Coronary artery (tissue), 2 donors: ENCODE data around the gene MGLL.
A peak's percentile ranks its signal among the peaks of the same experiment; 100 is the strongest.

Experiments
- DNase-seq: peaks from one replicate; pipeline ENCODE4 v3.0.0-alpha.2; 2017; ENCODE audit warnings: low spot score
- H3K27ac ChIP-seq, 2 donors: fragments of 200-600 bp; sonication (generic); one replicate each; pipeline ENCODE4 v1.5.1; 2016 to 2019
- H3K4me3 ChIP-seq: fragments of 200-600 bp; sonication (generic); 2 replicates; pipeline ENCODE4 v1.5.1; 2016; ENCODE audit warnings: mild to moderate bottlenecking, moderate library complexity
- CTCF ChIP-seq: fragments of 200-600 bp; sonication (generic); IDR thresholded peaks from one replicate; pipeline ENCODE4 v1.5.1; 2019; ENCODE audit warnings: antibody characterized with exemption

Gene MGLL

GRCh38 chr3:127734181-127734720, 88.1 kb downstream of the MGLL start:
- no peak for TF ChIP-seq CTCF
- H3K4me3 ChIP-seq = no peak overlapping the region
- peak overlapping the region; percentile 47 to 54 for H3K27ac ChIP-seq
- DNase-seq = no peak

- DNase-seq = no peak
- H3K27ac ChIP-seq = no peak overlapping the region
These were observed 88.5 kb downstream of the MGLL start for GRCh38 chr3:127733781-127734180.

DNA sequence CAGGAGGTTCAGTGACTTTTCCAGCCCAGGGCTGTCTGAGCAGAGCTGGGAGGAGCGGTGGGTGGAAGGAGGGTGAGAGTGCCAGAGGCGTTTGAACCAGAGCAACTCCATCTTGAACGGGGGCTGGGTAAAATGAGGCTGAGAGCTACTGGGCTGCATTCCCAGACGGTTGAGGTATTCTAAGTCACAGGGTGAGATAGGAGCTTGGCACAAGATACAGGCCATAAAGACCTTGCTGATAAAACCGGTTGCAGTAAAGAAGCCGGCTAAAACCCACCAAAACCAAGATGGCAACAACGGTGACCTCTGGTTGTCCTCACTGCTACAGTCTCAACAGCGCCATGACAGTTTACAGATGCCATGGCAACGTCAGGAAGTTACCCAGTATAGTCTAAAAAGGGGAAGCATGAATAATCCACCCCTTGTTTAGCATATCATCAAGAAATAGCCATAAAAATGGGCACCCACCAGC, 89.4 kb downstream of the MGLL start:
- DNase-seq = no peak
- no peak overlapping the region for H3K4me3 ChIP-seq
- TF ChIP-seq CTCF = no peak
- H3K27ac ChIP-seq = no peak overlapping the region

More at GRCh38 chr3:127733781-127734180, 88.5 kb downstream of the MGLL start:
- H3K4me3 ChIP-seq = no peak overlapping the region
- TF ChIP-seq CTCF = no peak

DNA sequence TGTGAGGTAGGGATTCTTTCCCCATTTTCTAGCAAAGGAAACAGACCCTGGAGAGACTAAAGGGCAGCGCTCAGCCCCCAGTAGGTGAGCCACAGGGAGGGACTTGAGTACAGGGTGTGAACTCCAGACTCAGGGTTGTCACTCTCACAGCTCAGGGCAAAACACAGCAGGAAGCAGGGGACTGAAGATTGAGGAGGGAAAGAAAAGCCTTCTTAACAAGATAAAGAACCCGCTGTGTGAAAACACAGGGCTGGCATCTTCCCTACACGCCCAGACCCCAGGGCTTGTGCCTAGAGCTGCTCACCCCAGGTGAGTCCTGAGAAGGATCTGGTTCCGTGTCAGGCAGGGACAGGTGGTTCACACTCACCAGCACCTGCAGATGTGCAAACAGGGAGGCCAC, 90.0 kb downstream of the MGLL start:
- H3K27ac ChIP-seq = no peak overlapping the region
- DNase-seq = no peak
- no peak for TF ChIP-seq CTCF
- H3K4me3 ChIP-seq = no peak overlapping the region

GRCh38 chr3:127731546-127732289, 90.6 kb downstream of the MGLL start:
- TF ChIP-seq CTCF = no peak
- DNase-seq = no peak
- H3K27ac ChIP-seq = no peak overlapping the region
- H3K4me3 ChIP-seq = no peak overlapping the region

- DNase-seq = no peak
- Histone ChIP-seq H3K4me3 (no peak overlapping the region), H3K27ac (no peak overlapping the region)
- TF ChIP-seq CTCF = no peak
These were observed 91.5 kb downstream of the MGLL start for GRCh38 chr3:127730666-127731295.
